NCI-H1930 (cell line): ENCODE results near the gene MOCS3.

Experiments used
- DNase-seq, 2 experiments: peaks; one replicate each; lab custom pipeline; 2025; lab: John Stamatoyannopoulos, UW

Gene MOCS3

DNA sequence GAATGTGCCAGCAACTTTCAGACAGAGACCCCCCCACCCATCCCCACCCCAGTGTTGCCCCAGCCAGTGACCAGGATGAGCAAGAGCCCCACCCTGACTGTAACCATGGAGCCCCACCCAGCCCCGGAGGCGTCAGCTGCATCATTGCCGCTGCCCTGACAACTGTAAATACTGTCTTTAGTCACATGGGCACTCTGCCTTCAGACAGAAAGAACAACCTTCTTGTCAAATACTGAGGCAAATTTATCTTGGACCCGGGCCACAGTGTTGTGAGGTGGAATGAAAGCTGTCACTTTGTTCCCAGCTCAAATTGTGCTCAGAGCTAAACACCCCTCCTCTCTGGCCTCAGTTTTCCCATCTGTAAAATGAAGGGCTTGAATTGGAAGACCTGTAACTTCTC lies 23.7 kb downstream of the MOCS3 start:
- no peak for DNase-seq

- DNase-seq, result no peak
Observed at GRCh38 chr20:50983321-50983720, 24.7 kb downstream of the MOCS3 start.

DNA sequence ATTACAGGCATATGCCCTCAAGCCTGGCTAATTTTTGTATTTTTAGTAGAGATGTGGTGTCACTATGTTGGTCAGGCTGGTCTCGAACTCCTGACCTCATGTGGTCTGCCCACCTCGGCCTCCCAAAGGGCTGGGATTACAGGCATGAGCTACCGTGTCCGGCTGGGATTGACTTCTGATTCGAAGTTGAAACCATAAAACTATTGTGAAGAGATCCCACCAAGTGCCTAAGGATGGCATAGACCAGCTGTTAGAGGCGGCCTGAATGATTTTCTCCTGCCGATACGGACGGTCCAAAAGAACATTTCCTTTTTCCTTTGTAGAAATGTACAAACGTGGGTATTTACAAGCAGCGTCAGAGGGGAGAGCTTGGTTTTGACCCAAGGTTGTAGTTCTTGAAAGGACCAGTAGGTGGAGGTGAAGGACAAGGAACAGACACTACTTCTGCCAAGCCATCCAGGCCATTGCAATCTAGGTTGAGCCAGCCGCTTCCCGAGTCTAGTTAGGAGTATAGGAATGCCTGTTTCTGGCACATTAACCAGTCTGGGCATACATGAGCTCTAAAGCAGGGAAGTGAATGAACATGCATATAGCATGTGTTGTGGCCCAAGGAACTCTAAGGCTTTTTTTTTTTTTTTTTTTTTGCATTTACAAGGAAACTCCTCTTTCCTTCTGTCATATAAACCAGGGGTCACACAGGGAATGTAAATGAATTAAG lies 29.0 kb downstream of the MOCS3 start:
- peak; percentile 68 to 83 for DNase-seq

DNA sequence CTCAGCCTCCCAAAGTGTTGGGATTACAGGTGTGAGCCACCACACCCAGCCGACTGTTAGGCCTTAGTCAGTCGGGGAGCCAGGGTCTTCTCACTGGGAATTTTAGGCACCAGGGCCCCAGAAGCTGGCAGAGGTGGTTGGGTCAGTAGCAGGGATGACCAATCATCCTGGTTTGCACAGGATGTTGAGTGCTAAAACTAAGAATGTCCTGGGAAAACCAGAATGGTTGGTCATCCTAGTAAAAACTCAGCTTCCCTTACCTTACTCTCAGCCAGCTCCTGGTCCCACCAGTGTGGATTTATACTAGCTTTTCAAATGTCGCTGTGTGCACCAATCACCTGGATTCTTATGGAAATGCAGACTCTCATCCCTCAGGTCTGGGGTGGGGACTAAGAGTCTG lies 32.5 kb downstream of the MOCS3 start:
- no peak for DNase-seq

DNA sequence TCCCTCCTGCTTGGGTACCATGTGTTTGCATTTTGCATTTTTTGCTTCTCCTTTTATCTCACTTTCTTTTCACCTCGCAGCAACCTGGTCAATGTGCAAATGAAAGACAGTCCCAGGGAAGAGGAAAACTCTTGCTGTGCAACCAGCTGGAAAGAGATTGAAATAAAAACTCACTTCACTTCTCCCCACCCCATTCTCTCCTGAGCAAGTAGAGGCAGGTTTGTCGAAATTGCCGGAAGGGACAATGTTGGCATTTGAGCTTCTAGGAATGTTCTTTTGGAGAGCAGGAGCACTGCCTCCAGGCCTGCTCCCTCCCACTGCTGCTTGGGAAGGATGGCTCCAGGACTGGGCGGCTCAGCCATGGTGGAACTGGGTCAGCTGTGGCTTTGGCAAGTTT lies 33.7 kb downstream of the MOCS3 start:
- no peak for DNase-seq

DNA sequence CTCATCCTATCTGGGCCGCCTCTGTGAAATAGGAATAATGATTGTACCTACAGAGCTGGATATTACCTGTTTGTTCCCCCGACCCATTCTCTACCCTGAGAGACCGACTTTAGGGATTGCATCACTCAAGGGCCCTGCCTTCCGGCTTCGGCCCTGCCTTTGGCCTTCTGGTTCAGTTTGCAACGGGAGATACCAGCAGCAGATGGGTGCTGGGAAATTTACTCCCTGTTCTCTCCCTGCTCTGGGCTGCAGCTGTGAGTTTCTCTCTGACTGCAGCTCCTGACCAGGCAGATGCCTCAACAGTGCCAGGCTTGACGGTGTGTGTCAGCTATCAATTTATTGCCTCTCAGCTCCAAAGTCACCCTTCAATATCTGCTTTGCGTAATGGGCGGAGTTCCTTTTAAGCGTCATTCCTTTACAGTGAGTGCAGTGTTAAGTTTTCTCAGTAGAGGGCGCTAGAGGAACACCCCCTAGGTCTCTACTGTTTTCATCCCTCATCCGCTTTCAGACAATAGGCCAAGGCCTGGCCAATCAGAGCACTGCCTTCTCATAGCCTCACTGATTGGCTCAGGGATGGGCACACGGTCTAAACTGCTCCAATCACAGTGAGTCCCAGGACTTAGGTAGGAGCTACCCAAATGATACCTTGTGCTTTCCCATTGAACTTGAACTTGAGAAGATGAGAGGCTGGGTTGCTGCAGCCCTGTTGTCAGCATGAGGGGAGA lies 34.3 kb downstream of the MOCS3 start:
- peak; percentile 29 to 36 for DNase-seq

DNA sequence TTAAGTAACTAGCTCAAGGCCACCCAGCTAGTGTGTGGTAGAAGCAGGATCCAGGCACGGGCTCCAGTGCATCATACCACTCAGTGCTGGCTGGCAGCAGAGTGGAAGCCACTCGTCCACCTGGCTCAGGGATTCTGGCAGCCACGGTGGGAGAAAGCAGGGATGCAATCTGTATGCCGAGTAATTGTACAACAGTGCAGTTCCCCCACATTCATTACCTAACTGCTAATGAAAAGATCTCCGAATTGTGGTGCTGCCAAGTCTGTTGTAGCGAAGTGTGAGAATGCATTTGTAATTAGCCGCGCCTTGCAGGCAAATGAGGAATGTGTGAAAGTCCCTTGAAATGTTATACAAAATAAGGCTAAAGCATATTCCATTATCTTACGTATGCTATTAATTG lies 35.3 kb downstream of the MOCS3 start:
- DNase-seq, result no peak

DNA sequence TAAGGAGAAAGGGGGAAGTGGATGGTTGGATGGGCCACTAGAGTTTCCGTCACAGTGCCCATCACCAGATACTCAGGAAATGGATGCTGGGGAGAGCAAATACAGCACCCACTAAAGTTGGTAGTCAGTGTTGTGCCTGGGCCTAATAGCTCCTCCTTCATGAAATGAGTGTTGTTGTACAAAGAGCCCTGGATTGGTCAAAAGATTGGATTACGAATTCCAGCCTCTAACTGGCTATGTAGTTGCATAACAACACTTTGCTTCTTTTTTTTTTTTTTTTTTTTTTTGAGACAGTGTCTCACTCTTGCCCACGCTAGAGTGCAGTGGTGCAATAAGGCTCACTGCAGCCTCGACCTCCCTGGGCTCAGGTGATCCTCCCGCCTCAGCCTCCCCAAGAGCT lies 36.9 kb downstream of the MOCS3 start:
- no peak for DNase-seq

DNA sequence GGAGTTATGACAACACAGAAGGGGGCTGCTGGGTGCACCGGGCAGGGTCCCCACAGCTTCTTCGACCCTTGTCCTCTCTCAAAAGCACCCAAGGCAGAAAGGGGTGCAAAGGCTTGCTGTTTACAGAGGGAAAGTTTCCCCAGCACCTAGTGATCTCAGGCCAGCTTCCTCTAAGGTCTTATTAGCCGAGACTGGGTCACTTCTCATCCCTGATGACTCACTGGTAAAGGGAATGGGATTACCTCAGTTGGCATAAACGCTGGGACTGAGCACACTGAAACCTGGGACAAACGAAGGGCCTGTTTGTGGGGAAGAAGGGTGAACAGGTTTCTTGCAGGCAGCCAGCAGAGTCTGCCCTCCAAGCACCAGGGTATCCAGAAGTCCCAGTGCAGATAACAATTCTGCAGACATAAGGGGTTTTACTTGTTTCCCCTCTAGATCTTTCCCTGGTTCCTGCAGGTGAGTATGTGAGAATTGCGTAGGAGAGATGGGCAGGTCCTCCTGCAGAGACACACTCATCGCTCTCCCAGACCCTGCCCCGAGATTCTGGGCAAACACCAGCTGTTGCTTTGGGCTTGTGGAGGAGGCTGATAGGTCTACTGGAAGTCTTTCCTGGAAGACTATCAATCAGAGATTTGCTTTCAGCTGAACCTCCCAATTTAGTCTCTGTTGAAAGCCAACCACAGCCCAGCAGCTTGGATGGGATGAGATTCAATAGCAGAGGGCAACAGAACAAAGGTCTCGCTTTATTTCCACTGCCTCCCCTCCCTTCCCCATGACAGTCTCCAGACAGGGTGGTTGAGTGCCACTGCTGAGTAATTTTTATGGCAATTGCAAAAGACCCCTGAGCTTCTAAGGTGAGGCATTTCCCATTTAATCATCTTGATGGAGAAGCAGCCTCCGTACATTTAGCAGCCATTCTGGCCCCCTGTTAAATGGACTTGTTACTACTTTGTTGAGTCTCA lies 38.6 kb downstream of the MOCS3 start:
- no peak for DNase-seq

DNA sequence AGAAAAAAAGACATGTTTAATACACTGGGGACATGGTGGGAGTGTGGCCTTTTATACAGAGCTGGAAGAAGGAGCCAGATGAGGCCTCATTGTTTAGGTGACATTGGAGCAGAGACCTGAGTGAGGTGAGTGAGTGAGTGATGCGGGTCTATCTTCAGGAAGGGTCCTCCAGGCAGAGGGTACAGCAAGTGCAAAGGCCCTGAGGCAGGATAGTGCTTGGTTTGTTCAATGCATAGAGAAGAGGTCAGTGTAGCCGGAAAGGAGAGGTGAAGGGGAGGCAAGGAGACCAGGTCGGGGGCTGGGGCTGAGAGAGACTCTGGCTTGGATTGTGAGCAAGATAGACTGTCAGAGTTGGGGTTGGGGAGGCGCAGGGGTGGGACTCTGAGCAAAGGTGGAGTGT lies 40.7 kb downstream of the MOCS3 start:
- no peak for DNase-seq

GRCh38 chr20:51001430-51002265 lies 43.0 kb downstream of the MOCS3 start:
- DNase-seq, result no peak

- no peak for DNase-seq
Observed at GRCh38 chr20:51002633-51003032, 44.0 kb downstream of the MOCS3 start.

DNA sequence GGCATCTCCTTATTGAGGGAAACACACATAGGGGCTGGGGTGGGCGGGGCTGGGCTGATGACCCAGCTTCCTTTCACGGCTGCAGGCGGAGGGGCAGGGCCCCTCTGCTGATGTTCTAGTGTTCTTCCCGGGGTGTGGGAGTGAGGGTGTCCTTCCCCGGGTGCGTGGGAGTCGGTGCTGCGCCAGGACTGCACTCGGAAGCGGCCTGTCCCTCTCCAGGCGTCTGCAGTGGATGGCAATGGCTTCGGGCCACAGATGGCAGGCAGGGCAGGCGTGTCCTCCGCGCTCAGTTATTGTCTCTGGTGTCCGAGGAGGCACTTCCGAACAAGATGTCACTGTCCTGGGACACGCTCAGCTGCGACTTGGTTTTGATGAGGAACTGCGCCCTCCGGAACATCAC lies 45.1 kb downstream of the MOCS3 start:
- no peak for DNase-seq

DNA sequence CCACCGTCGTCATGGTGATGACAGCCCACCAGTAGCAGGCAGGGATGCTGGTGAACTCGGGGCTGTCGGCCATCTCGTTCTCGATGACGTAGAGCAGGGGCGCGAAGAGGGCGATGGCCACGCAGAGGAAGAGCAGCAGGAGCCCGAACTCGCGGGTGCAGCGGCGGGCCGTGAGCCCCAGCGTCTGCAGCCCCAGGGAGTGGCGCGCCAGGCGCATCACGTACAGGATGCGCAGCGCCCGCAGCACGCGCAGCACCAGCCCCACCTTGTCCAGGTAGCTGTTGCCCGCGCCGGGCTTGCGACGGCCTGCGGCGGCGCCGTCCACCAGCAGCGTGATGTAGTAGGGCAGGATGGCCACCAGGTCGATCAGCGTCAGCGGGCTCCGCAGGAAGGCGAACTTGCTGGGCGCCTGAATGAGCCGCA lies 45.7 kb downstream of the MOCS3 start:
- DNase-seq, result no peak

- no peak for DNase-seq
Observed at GRCh38 chr20:51004781-51005180, 46.2 kb downstream of the MOCS3 start.

GRCh38 chr20:51005214-51005613 lies 46.6 kb downstream of the MOCS3 start:
- no peak for DNase-seq

- DNase-seq, result no peak
Observed at GRCh38 chr20:51008718-51009117, 50.1 kb downstream of the MOCS3 start.

- no peak for DNase-seq
Observed at GRCh38 chr20:51009303-51010042, 50.9 kb downstream of the MOCS3 start.

DNA sequence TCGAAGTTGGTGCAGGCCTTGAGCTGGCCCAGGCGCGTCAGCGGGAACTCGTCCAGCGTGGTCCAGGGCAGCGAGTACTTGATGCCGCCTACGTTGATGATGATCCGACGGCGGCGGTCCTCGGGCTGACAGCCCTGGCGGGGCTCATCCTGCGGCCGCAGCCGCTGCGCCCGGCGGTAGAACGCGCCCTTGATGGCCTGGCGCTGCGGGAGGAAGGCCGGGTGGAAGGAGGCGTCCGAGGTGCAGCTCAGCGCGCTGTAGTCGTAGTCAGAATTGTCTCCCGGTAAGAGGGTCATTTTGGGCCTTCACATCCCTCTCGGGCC lies 51.4 kb downstream of the MOCS3 start:
- DNase-seq, result no peak

DNA sequence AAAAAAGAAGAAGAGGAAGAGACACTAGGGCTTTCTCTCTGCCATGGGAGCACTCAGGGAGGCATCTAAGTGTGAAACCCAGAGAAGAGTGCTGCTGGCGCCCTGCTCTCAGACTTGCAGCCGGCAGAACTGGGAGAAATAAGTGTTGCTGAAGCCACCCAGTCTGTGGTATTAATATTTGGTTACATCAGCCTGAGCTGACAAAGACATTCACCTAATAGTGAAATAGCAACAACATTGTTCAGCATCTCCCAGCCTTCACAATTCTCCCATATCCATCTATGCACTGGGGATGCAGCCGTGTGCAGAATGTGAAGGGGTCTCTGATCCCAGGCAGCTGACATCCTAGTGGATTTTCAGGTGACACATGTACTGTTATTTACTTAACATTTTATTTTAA lies 52.3 kb downstream of the MOCS3 start:
- DNase-seq, result no peak

DNA sequence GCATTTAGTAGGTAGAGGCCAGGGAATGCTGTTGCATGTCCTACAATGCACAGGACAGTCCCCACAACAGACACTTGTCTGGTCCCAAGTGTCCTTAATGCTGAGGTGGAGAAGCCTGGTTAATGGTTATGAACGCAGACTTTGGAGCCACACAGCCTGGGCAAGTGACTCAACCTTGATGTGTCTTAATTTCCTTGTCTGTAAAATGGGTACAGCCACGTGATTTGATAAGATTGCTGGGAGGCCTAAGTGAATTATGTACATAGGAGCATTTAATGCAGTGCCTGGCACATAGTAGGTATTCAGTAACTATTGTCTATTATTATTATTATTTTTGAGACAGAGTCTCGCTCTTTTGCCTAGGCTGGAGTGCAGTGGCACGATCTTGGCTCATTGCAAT lies 52.9 kb downstream of the MOCS3 start:
- no peak for DNase-seq
